K562 (cell line): Measurements from ENCODE around the gene FMNL2. TPM values are rescaled to one million over a fixed set of nuclear protein-coding genes. Genes with fewer than 3 reads are reported as not detected.

Experiments
- ATAC-seq: fragments of 200-7000 bp; cut with Tn5 transposase; 3 replicates; pipeline ENCODE4 v1.9.1; 2020; ENCODE audit warnings: moderate library complexity
- BruUV-seq: library from RNA; stranded (reverse); fragments of 400-500 nt; replicated peaks from 2 replicates; lab custom pipeline; 2021; lab: Mats Ljungman, UMichigan
- CTCF ChIA-PET: fragments of 300-600 bp; formaldehyde crosslinking; extraction: SDS; loops from one replicate; lab custom pipeline; 2021; ENCODE audit warnings: low intra/inter-chr PET ratio; lab: Yijun Ruan, JAX
- POLR2A ChIA-PET: fragments of 300-600, 350-650 bp; sonication (Branson Sonifier 250); formaldehyde crosslinking; extraction: SDS; loops from one replicate; lab custom pipeline; 2021; ENCODE audit warnings: antibody characterized with exemption, inconsistent platforms; lab: Yijun Ruan, JAX
- DNase-seq, 4 experiments: peaks; one replicate each; pipeline versions ENCODE4 v3.0.0 to v3.0.0-alpha.2; 2011 to 2018; ENCODE audit warnings: low spot score in 3 of 4, mixed read lengths in 3 of 4; ENCODE audit errors: extremely low read depth in 1 of 4
- FAIRE-seq: peaks from 2 replicates; lab custom pipeline; 2011; peaks lifted over from hg19 to GRCh38; lab: Jason Lieb, UNC
- H2AFZ ChIP-seq: 2 replicates; pipeline ENCODE4 v1.6.0; 2011; ENCODE audit warnings: low read depth, low read length, control low read depth, inconsistent platforms
- H3K27ac ChIP-seq: fragments of 200-600 bp; 3 replicates; pipeline ENCODE4 v1.8.0; 2011; ENCODE audit warnings: low read depth, mild to moderate bottlenecking, control low read depth, inconsistent platforms, low read length, moderate library complexity, mixed read lengths; ENCODE audit errors: extremely low read depth
- H3K27me3 ChIP-seq, 2 experiments: fragments of 300-600 bp in 1 of 2; 2 replicates in 1 of 2; 3 replicates in 1 of 2; pipeline versions ENCODE4 v1.6.0 to v1.8.0; 2011; ENCODE audit warnings: inconsistent platforms in 2 of 2, low read length in 2 of 2, mild to moderate bottlenecking in 1 of 2, mixed read lengths in 1 of 2, moderate library complexity in 1 of 2; ENCODE audit not compliant: control insufficient read depth in 2 of 2, insufficient read depth in 2 of 2
- H3K36me3 ChIP-seq: fragments of 300-600 bp; 3 replicates; pipeline ENCODE4 v1.8.0; 2011; ENCODE audit warnings: mild to moderate bottlenecking, low read length, inconsistent platforms; ENCODE audit not compliant: control insufficient read depth, insufficient read depth
- H3K4me1 ChIP-seq, 2 experiments: fragments of 200-600 bp in 1 of 2; replicated peaks in 1 of 2; 2 replicates in 1 of 2; 3 replicates in 1 of 2; pipeline versions ENCODE4 v1.5.1 to v1.8.0; 2011; ENCODE audit warnings: inconsistent platforms in 2 of 2, low read length in 2 of 2, mild to moderate bottlenecking in 1 of 2, mixed read lengths in 1 of 2, moderate library complexity in 1 of 2; ENCODE audit not compliant: control insufficient read depth in 2 of 2, insufficient read depth in 2 of 2
- H3K4me2 ChIP-seq: 2 replicates; pipeline ENCODE4 v1.6.1; 2011; ENCODE audit warnings: low read length, control low read depth, inconsistent platforms, mixed read lengths; ENCODE audit not compliant: insufficient read depth
- H3K4me3 ChIP-seq: fragments of 200-600 bp; sonication (generic), shearing (Covaris generic); 2 replicates; pipeline ENCODE4 v1.5.1; 2016; ENCODE audit warnings: control low read depth, inconsistent platforms
- H3K79me2 ChIP-seq: fragments of 200-600 bp; 3 replicates; pipeline ENCODE4 v1.8.0; 2011; ENCODE audit warnings: low read length, inconsistent platforms; ENCODE audit not compliant: control insufficient read depth, insufficient read depth
- H3K9ac ChIP-seq, 2 experiments: 2 replicates each; pipeline versions ENCODE4 v1.6.0 to v1.6.1; 2011; ENCODE audit warnings: low read depth in 2 of 2, low read length in 2 of 2, control low read depth in 1 of 2, inconsistent platforms in 1 of 2, mild to moderate bottlenecking in 1 of 2, mixed read lengths in 1 of 2; ENCODE audit not compliant: insufficient read depth in 1 of 2
- H3K9me1 ChIP-seq: one replicate; pipeline ENCODE4 v1.6.0; 2011; ENCODE audit warnings: inconsistent platforms, mild to moderate bottlenecking, low read length, moderate library complexity; ENCODE audit not compliant: control insufficient read depth, insufficient read depth
- H3K9me3 ChIP-seq: replicated peaks from 2 replicates; pipeline ENCODE4 v1.5.1; 2011; ENCODE audit warnings: low read depth, low read length, inconsistent platforms; ENCODE audit not compliant: control insufficient read depth, insufficient read depth
- H4K20me1 ChIP-seq: replicated peaks from 2 replicates; pipeline ENCODE4 v1.6.1; 2011; ENCODE audit warnings: low read length, inconsistent platforms, mixed read lengths; ENCODE audit not compliant: control insufficient read depth, insufficient read depth
- ASH1L ChIP-seq: fragments of 450-650 bp; IDR thresholded peaks from 2 replicates; pipeline ENCODE4 v1.6.1; 2018; ENCODE audit warnings: borderline replicate concordance, mild to moderate bottlenecking, low read depth; ENCODE audit not compliant: partially characterized antibody
- BMI1 ChIP-seq: fragments of 150-350 bp; IDR thresholded peaks from 2 replicates; pipeline ENCODE4 v1.6.1; 2014; ENCODE audit warnings: low read length
- ERF ChIP-seq: fragments of 450-650 bp; formaldehyde crosslinking; IDR thresholded peaks from 2 replicates; pipeline ENCODE4 v1.4.0; 2020; ENCODE audit warnings: mild to moderate bottlenecking, mixed read lengths
- FOXJ2 ChIP-seq: fragments of 200-800 bp; sonication (Bioruptor generic); IDR thresholded peaks from 2 replicates; pipeline ENCODE4 v1.6.1; 2016; ENCODE audit warnings: missing genetic modification characterization, missing compliant biosample characterization
- GATAD2B ChIP-seq: fragments of 450-650 bp; IDR thresholded peaks from 2 replicates; pipeline ENCODE4 v1.6.1; 2017; ENCODE audit warnings: mild to moderate bottlenecking, borderline replicate concordance
- HMGN3 ChIP-seq: IDR thresholded peaks from 2 replicates; pipeline ENCODE4 v1.6.1; 2011; ENCODE audit warnings: borderline replicate concordance, low read depth, mild to moderate bottlenecking, mixed read lengths, low read length; ENCODE audit not compliant: insufficient read length; ENCODE audit errors: extremely low read depth
- ZNF324 ChIP-seq: fragments of 250-450 bp; sonication (Bioruptor Pico); IDR thresholded peaks from 2 replicates; pipeline ENCODE4 v1.4.0; 2020; ENCODE audit warnings: mild to moderate bottlenecking
- ZNF408 ChIP-seq: fragments of 250-450 bp; sonication (Bioruptor Pico); IDR thresholded peaks from 2 replicates; pipeline ENCODE4 v1.4.0; 2020; ENCODE audit warnings: low read depth, mild to moderate bottlenecking, moderate library complexity
- WGBS: fragments of 100-300 bp; shearing (Covaris generic); methylation state at CpG from one replicate; pipeline ENCODE4 v1.1.6; 2016; ENCODE audit warnings: low coverage, mixed read lengths; ENCODE audit not compliant: insufficient coverage; ENCODE audit errors: missing lambda C conversion rate; 5-methylcytosine and 5-hydroxymethylcytosine counted together
- in situ Hi-C: fragments of 300-500 bp; cut with MboI; formaldehyde crosslinking; loops from 4 replicates; pipeline ENCODE4 v1.15.0; 2018; ENCODE audit warnings: inconsistent platforms, mixed read lengths
- intact Hi-C: fragments of 100-400 bp; cut with micrococcal nuclease; formaldehyde crosslinking; loops from 2 replicates; pipeline ENCODE4 v1.14.2; 2022
- polyA plus RNA-seq, 8 experiments: library from polyadenylated mRNA; depleted of rRNA in 4 of 8; stranded (reverse) in 5 of 8; unstranded in 3 of 8; fragments of >200 nt; fragmentation: Nextera tagmentation in 2 of 8; fragmentation: Illumina TruSeq in 1 of 8; extraction: Ambion mirVana in 2 of 8; extraction: Trizol in 1 of 8; gene quantifications; 2 replicates each; pipeline versions ENCODE4 v1.2.1 to v1.2.3, GENCODE V29; 2011 to 2014; ENCODE audit warnings: inconsistent platforms in 1 of 8, missing spikeins in 1 of 8
- total RNA-seq, 7 experiments: library from RNA; depleted of rRNA in 6 of 7; stranded (reverse); fragments of >200 nt in 6 of 7; fragmentation: Illumina TruSeq in 2 of 7; extraction: Trizol in 2 of 7; gene quantifications; 2 replicates each; pipeline versions ENCODE4 v1.2.1 to v1.2.3, GENCODE V29; 2011 to 2021; ENCODE audit warnings: low replicate concordance in 1 of 7
- TF ChIP-seq, protein P1 (sequence below): fragments of 450-650 bp; IDR thresholded peaks from 2 replicates; pipeline ENCODE4 v1.6.1; 2016; ENCODE audit warnings: low read depth
- TF ChIP-seq, protein P2 (sequence below): sonication (generic); formaldehyde crosslinking; IDR thresholded peaks from 2 replicates; pipeline ENCODE4 v1.5.0; 2020; ENCODE audit warnings: missing genetic modification reagents
- TF ChIP-seq, protein P3 (sequence below): fragments of 450-650 bp; formaldehyde crosslinking; IDR thresholded peaks from 2 replicates; pipeline ENCODE4 v1.4.0; 2020; ENCODE audit warnings: mild to moderate bottlenecking, moderate library complexity

Gene FMNL2
- total and polyA plus RNA-seq, 9 of the 15 experiments (the other 6 are each of a cell fraction or from before 2014, with no cell fraction given) = 0.15 to 0.49 (median 0.24) TPM; not detected in 1

DNA sequence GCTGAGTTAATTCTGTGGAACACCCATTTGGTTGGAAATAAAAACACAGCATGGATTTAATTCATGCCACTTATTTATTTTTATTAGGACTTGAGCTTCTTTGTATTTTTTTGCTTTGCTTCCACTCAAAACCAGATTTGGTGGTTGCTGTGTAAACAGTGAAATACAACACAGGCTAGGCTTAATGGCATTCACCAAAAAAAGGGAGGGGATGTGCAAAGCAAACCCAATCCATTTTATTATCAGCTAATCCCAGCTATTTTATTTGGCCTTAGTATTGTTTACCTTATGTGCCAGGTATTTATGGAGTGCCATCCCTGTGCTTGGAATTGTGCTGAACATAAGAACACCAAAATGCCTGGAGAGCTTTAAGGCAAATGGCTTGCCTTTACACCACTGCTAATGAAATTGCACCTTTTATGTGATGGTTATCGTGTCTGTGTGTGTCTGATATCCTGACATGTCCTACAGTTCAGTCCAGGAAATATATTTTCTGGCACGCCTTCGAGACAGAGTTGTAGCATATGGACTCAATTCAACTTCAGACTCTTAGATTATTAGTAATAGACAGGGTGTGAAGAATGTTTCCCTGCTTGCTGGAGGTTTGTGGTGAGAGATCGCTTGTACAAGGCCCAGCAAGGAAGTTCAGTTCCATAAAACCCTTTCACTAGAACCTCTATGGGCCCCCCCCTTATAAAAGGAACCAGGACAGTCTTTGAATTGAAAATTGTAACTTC is 282.6 kb downstream of the FMNL2 start:
- CTCF ChIA-PET = no interaction called here

More for the DNA sequence above, 282.6 kb downstream of the FMNL2 start:
- H3K27me3 ChIP-seq = peaks cover 7 to 11% of the 10 kb centered on the region in 2 experiments; a peak in 3 of 5 replicates
- no peaks in the 10 kb centered on the region for H3K36me3 ChIP-seq
- peaks cover 0 to 17% of the 10 kb centered on the region in 2 experiments; a peak in 2 of 5 replicates for H3K4me1 ChIP-seq
- no peak overlapping the region for H3K4me3 ChIP-seq
- no peaks in the 10 kb centered on the region for H3K9me3 ChIP-seq
- intact Hi-C loops = no loop called here
- WGBS = 2% methylated on average over 4 of the region's 4 CpGs
- DNase-seq (no peak), FAIRE-seq (no peak), ATAC-seq (no peak)
- TF ChIP-seq FOXJ2 (no peak), ZNF408 (CRISPR knock-in tag) (no peak), ASH1L (no peak), BMI1 (no peak), GATAD2B (no peak), HMGN3 (no peak), ZNF324 (CRISPR knock-in tag) (no peak), ERF (CRISPR knock-in tag) (no peak)
- TF ChIP-seq, protein P1, sequence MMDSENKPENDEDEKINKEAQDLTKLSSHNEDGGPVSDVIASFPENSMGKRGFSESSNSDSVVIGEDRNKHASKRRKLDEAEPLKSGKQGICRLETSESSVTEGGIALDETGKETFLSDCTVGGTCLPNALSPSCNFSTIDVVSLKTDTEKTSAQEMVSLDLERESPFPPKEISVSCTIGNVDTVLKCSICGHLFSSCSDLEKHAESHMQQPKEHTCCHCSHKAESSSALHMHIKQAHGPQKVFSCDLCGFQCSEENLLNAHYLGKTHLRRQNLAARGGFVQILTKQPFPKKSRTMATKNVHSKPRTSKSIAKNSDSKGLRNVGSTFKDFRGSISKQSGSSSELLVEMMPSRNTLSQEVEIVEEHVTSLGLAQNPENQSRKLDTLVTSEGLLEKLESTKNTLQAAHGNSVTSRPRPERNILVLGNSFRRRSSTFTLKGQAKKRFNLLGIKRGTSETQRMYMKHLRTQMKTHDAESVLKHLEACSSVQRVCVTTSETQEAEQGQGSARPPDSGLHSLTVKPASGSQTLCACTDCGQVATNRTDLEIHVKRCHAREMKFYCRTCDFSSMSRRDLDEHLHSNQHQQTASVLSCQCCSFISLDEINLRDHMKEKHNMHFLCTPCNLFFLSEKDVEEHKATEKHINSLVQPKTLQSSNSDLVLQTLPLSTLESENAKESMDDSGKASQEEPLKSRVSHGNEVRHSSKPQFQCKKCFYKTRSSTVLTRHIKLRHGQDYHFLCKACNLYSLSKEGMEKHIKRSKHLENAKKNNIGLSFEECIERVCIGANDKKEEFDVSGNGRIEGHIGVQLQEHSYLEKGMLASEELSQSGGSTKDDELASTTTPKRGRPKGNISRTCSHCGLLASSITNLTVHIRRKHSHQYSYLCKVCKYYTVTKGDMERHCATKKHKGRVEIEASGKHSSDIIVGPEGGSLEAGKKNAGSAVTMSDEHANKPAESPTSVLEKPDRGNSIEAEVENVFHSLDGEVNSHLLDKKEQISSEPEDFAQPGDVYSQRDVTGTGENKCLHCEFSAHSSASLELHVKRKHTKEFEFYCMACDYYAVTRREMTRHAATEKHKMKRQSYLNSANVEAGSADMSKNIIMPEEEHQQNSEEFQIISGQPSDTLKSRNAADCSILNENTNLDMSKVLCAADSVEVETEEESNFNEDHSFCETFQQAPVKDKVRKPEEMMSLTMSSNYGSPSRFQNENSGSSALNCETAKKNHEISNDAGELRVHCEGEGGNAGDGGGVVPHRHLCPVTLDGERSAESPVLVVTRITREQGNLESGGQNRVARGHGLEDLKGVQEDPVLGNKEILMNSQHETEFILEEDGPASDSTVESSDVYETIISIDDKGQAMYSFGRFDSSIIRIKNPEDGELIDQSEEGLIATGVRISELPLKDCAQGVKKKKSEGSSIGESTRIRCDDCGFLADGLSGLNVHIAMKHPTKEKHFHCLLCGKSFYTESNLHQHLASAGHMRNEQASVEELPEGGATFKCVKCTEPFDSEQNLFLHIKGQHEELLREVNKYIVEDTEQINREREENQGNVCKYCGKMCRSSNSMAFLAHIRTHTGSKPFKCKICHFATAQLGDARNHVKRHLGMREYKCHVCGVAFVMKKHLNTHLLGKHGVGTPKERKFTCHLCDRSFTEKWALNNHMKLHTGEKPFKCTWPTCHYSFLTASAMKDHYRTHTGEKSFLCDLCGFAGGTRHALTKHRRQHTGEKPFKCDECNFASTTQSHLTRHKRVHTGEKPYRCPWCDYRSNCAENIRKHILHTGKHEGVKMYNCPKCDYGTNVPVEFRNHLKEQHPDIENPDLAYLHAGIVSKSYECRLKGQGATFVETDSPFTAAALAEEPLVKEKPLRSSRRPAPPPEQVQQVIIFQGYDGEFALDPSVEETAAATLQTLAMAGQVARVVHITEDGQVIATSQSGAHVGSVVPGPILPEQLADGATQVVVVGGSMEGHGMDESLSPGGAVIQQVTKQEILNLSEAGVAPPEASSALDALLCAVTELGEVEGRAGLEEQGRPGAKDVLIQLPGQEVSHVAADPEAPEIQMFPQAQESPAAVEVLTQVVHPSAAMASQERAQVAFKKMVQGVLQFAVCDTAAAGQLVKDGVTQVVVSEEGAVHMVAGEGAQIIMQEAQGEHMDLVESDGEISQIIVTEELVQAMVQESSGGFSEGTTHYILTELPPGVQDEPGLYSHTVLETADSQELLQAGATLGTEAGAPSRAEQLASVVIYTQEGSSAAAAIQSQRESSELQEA = no peak
- TF ChIP-seq, protein P2, sequence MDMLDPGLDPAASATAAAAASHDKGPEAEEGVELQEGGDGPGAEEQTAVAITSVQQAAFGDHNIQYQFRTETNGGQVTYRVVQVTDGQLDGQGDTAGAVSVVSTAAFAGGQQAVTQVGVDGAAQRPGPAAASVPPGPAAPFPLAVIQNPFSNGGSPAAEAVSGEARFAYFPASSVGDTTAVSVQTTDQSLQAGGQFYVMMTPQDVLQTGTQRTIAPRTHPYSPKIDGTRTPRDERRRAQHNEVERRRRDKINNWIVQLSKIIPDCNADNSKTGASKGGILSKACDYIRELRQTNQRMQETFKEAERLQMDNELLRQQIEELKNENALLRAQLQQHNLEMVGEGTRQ (CRISPR knock-in tag) = no peak
- TF ChIP-seq, protein P3, sequence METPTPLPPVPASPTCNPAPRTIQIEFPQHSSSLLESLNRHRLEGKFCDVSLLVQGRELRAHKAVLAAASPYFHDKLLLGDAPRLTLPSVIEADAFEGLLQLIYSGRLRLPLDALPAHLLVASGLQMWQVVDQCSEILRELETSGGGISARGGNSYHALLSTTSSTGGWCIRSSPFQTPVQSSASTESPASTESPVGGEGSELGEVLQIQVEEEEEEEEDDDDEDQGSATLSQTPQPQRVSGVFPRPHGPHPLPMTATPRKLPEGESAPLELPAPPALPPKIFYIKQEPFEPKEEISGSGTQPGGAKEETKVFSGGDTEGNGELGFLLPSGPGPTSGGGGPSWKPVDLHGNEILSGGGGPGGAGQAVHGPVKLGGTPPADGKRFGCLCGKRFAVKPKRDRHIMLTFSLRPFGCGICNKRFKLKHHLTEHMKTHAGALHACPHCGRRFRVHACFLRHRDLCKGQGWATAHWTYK = no peak
- no peak overlapping the region for H3K9ac ChIP-seq
- H4K20me1 ChIP-seq = no peaks in the 10 kb centered on the region
- no peak overlapping the region for H2AFZ ChIP-seq
- POLR2A ChIA-PET = interaction anchor here (0.5 to 1.4 kb wide), 6 partner anchors 12 to 578 kb away, joined by 3 to 4 read pairs (median 3); no protein-coding TSS in a partner anchor
- no peak overlapping the region for H3K27ac ChIP-seq
- in situ Hi-C loops = no loop called here
- no TSS peak for BruUV-seq
- no peak overlapping the region for H3K4me2 ChIP-seq
- no peaks in the 10 kb centered on the region for H3K79me2 ChIP-seq
- no peaks in the 10 kb centered on the region for H3K9me1 ChIP-seq
